H54 (cell line): ENCODE results near the gene EMB.
"Not testable (repeated sequence)": the region's sequence is repeated elsewhere in the genome, so short reads cannot be mapped to it uniquely, and the experiment has no call there.

Experiments used
- DNase-seq: peaks from one replicate; pipeline ENCODE4 v3.0.0; 2011; ENCODE audit warnings: low spot score, mixed read lengths; ENCODE audit not compliant: insufficient read length
- FAIRE-seq: peaks from 3 replicates; lab custom pipeline; 2011; peaks lifted over from hg19 to GRCh38; lab: Jason Lieb, UNC
- POLR2A ChIP-seq: IDR thresholded peaks from 2 replicates; pipeline ENCODE4 v1.6.1; 2011; ENCODE audit warnings: low read depth, mild to moderate bottlenecking, low read length

The EMB gene

DNA sequence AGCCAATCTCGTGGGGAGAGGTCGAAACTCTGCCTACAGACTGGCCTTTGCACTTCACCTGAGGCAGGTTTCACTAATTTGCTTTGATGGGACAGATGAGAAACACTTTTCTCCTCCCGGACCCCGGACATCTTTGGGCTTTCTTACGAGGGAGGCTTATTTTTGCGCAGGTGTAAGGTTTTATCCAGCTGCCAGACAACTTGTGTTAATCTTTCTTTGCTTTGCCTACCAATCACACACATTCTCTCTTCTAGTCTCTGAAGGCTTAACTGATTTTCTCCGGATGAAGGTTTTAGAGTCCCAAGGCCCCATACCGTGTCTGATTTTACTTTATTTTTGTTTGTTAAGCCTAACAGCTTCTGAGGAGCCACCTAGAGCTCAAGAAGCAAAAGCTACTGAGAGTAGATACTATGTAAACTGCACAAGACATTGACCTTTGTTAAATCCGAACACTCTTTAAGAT lies 436 bp upstream of the EMB start:
- DNase-seq (no peak), FAIRE-seq (no peak)
- no peak for TF ChIP-seq POLR2A

DNA sequence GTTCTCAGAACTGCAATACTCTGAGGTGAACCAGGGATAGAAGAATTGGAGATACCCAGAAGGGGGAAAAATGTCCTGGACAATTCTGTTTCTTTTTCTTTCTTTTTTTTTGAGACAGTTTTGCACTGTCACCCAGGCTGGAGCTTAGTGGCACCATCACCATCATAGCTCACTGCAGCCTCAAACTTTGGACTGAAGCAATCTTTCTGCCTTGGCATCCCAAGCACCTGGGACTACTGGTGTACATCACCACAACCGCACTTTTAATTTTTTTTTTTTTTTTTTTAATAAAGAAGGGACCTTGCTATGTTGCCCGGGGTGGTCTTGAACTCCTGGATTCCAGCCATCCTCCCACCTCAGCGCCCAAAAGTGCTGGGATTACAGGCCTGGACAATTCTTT lies 1.9 kb downstream of the EMB start:
- no peak for FAIRE-seq
- TF ChIP-seq POLR2A, result no peak
- DNase-seq, result no peak

DNA sequence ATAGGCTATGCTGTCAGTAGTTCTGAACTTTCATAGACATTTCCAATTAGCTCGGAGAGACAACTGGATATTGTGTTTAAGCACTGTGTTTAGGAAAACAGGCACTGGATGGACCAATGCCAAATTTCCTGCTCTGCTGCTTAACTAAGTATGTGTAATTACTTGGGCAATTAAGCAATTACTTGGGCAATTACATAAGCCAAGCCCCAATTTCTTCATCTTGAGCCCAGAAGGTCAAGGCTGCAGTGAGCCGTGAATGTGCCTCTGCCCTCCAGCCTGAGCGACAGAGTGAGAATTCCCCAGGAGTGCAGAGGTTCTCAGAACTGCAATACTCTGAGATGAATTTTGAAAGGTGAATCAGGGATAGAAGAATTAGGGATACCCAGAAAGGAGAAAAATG lies 3.0 kb downstream of the EMB start:
- not testable (repeated sequence) for DNase-seq, FAIRE-seq

- TF ChIP-seq POLR2A, result no peak
- FAIRE-seq (no peak), DNase-seq (no peak)
Observed at GRCh38 chr5:50435168-50435567, 5.9 kb downstream of the EMB start.

GRCh38 chr5:50431133-50431904 lies 9.8 kb downstream of the EMB start:
- not testable (repeated sequence) for DNase-seq
- FAIRE-seq, result peak; percentile 90

GRCh38 chr5:50423100-50423799 lies 17.8 kb downstream of the EMB start:
- peak; percentile 91 for FAIRE-seq

DNA sequence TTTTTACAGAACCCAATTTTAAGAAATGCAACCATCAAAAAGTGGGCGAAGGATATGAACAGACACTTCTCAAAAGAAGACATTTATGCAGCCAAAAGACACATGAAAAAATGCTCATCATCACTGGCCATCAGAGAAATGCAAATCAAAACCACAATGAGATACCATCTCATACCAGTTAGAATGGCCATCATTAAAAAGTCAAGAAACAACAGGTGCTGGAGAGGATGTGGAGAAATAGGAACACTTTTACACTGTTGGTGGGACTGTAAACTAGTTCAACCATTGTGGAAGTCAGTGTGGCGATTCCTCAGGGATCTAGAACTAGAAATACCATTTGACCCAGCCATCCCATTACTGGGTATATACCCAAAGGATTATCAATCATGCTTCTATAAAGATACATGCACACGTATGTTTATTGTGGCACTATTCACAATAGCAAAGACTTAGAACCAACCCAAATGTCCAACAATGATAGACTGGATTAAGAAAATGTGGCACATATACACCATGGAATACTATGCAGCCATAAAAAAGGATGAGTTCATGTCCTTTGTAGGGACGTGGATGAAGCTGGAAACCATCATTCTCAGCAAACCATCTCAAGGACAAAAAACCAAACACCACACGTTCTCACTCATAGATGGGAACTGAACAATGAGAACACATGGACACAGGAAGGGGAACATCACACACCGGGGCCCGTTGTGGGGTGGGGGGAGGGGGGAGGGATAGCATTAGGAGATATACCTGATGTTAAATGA lies 19.7 kb downstream of the EMB start:
- FAIRE-seq, DNase-seq: not testable (repeated sequence)

More at GRCh38 chr5:50423100-50423799, 17.8 kb downstream of the EMB start:
- DNase-seq, result not testable (repeated sequence)

DNA sequence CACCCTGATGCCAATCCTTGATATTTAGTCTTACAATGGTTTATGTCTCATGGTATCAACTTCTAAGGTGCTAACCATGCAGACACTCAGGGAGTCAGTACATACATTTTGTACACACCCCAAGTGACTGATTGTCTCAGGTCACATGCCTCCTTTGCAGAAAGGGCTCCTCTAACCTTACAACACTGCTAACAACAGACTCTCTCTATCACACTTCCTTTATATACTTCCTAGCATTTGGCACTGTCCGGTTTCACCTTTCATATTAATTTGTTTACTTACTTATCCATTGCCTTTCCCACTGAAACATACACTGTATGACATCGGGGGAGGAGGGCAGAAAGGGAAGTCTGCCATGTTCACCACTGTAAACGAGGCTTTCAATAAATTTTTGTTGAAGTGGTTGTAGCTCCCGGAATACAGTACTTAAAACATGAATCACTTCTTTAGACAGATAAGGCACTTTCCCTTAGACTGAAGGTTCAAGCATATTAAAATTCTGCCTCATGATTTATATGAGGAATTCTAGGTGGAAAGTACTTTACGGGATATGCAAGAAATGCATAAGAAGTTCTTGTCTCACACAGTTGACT lies 20.6 kb downstream of the EMB start:
- peak; percentile 60 for FAIRE-seq
- no peak for TF ChIP-seq POLR2A
- DNase-seq, result no peak

DNA sequence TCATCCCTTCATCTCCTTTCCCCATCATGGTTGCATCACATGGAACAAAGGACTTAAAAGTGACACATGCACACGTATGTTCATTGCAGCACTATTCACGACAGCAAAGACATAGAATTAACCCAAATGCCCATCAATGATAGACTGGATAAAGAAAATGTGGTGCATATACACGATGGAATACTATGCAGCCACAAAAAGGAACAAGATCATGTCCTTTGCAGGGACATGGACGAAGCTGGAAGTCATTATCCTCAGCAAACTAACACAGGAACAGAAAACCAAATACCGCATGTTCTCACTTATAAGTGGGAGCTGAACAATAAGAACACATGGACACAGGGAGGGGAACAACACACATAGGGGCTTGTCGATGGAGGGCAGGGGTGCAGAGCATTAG lies 21.4 kb downstream of the EMB start:
- not testable (repeated sequence) for DNase-seq, FAIRE-seq

GRCh38 chr5:50416637-50417036 lies 24.5 kb downstream of the EMB start:
- FAIRE-seq, result peak; percentile 68
- DNase-seq, result not testable (repeated sequence)

- peak; percentile 15 for FAIRE-seq
- DNase-seq, result no peak
- TF ChIP-seq POLR2A, result no peak
Observed at GRCh38 chr5:50415912-50416311, 25.2 kb downstream of the EMB start.

DNA sequence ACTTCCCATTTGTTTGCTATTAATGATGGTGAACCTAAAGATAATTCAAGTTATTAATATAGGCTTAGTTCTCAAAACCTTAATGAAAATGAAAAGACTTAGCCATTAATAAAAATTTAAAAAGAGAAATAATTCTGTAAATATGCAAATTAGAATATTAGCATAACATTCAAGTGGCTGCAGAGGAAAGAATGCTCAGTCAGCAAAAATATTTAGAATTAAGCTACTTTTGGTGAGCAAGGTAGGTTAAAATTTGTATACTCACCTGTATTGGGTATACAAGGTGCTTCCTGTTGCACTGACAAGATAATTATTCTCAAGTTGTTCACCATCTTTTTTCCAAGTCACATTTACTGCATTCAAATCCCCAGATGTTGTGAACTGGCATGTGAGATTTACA lies 30.2 kb downstream of the EMB start:
- FAIRE-seq, DNase-seq: not testable (repeated sequence)

GRCh38 chr5:50406877-50407276 lies 34.2 kb downstream of the EMB start:
- DNase-seq, result no peak
- no peak for FAIRE-seq
- TF ChIP-seq POLR2A, result no peak

DNA sequence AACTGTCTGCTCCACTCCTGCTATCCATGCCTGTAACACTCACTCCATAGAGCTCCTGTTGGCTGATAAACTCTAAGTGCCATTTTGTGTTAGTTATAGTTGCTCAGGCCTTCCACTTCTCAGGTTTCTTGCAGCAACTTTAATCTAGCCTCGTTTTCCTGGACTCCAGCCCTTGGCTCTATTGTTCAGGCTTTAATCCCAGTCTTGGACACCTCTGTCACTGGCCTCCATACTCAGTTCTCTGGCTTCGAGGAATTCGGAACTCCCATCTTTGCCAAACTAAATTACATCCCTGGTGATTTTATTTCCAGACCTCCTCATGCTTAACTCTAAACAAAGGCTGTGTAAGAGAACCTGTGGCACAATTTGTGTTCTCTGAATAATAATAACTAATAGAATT lies 39.8 kb downstream of the EMB start:
- DNase-seq (no peak), FAIRE-seq (no peak)
- no peak for TF ChIP-seq POLR2A

GRCh38 chr5:50393925-50394609 lies 47.0 kb downstream of the EMB start:
- DNase-seq (peak; percentile 1), FAIRE-seq (peak; percentile 97)

DNA sequence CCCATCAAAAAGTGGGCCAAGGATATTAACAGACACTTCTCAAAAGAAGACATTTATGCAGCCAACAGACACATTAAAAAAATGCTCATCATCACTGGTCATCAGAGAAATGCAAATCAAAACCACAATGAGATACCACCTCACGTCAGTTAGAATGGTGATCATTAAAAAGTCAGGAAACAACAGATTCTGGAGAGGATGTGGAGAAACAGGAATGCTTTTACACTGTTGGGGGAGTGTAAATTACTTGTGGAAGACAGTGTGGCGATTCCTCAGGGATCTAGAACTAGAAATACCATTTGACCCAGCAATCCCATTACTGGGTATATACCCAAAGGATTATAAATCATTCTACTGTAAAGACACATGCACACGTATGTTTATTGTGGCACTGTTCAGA lies 48.8 kb downstream of the EMB start:
- not testable (repeated sequence) for DNase-seq, FAIRE-seq

DNA sequence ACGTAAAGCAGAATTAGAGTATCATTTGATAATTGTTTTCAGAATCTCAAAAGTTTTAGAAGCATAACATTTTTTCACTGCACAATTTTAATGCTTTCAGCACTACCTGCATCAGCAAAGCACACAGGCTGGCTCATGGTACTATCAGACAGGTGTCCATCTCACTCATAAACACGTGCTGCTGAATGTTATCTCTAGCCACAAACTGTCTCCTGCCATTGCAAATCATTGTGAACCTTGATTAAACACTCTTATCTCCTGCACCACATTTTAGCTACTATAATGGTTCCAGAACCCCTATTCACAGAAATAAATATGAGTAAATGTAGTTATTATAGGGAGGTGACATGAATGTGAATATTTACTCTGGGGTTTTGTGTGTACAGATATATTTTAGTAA lies 56.7 kb downstream of the EMB start:
- FAIRE-seq, DNase-seq: not testable (repeated sequence)

- not testable (repeated sequence) for DNase-seq, FAIRE-seq
Observed at GRCh38 chr5:50376696-50377095, 64.4 kb downstream of the EMB start.
